OCI-LY7 (cell line): ENCODE results near the gene MYT1.

Experiments
- CTCF ChIP-seq: fragments of 200-600 bp; sonication (generic); conservative IDR thresholded peaks from 2 replicates; pipeline ENCODE4 v1.5.1; 2014; ENCODE audit warnings: mild to moderate bottlenecking, antibody characterized with exemption, low read length, moderate library complexity, mixed read lengths
- EZH2phosphoT487 ChIP-seq: fragments of 200-600 bp; sonication (generic); IDR thresholded peaks from 2 replicates; pipeline ENCODE4 v1.6.1; 2018; ENCODE audit warnings: low read depth, borderline replicate concordance, mild to moderate bottlenecking, mixed run types, antibody characterized with exemption, low read length, moderate library complexity, mixed read lengths

- TF ChIP-seq CTCF (no peak), EZH2phosphoT487 (no peak)
Observed at GRCh38 chr20:64173116-64173515, 8.9 kb downstream of the MYT1 start.
